CD14-positive monocyte (primary cell): ENCODE measurements around the gene OTULIN. TPM values are rescaled to one million over a fixed set of nuclear protein-coding genes. Genes with fewer than 3 reads are reported as not detected.

Experiments
- DNase-seq, 3 donors: peaks; one replicate each; pipeline ENCODE4 v3.0.0-alpha.2; 2011 to 2022
- H2AFZ ChIP-seq: 2 replicates; pipeline ENCODE4 v1.6.0; 2012; ENCODE audit warnings: mild to moderate bottlenecking, low read depth, low read length, inconsistent platforms; ENCODE audit not compliant: insufficient read depth, poor library complexity, severe bottlenecking
- H3K27ac ChIP-seq, 2 donors: 1 replicate in 1 of 2; 2 replicates in 1 of 2; pipeline ENCODE4 v1.5.1; 2012 to 2013; ENCODE audit warnings: low read length in 2 of 2, control low read depth in 1 of 2, inconsistent platforms in 1 of 2, low read depth in 1 of 2, mild to moderate bottlenecking in 1 of 2
- H3K27me3 ChIP-seq, 2 donors: one replicate each; pipeline versions ENCODE4 v1.6.0 to v1.6.1; 2011 to 2013; ENCODE audit warnings: low read length in 2 of 2; ENCODE audit not compliant: control insufficient read depth in 2 of 2, insufficient read depth in 2 of 2
- H3K36me3 ChIP-seq, 2 donors: replicated peaks in 1 of 2; 1 replicate in 1 of 2; 2 replicates in 1 of 2; pipeline versions ENCODE4 v1.5.1 to v1.6.1; 2012 to 2013; ENCODE audit warnings: low read length in 2 of 2, control low read depth in 1 of 2, inconsistent platforms in 1 of 2, mild to moderate bottlenecking in 1 of 2; ENCODE audit not compliant: insufficient read depth in 2 of 2, control insufficient read depth in 1 of 2
- H3K4me1 ChIP-seq, 2 donors: 1 replicate in 1 of 2; 2 replicates in 1 of 2; pipeline versions ENCODE4 v1.5.1 to v1.6.1; 2012 to 2013; ENCODE audit warnings: low read length in 2 of 2, control low read depth in 1 of 2, inconsistent platforms in 1 of 2, mild to moderate bottlenecking in 1 of 2, moderate library complexity in 1 of 2; ENCODE audit not compliant: insufficient read depth in 2 of 2, control insufficient read depth in 1 of 2
- H3K4me2 ChIP-seq: replicated peaks from 2 replicates; pipeline ENCODE3; 2012; ENCODE audit warnings: low read length, moderate library complexity, mild to moderate bottlenecking; ENCODE audit not compliant: poor library complexity, severe bottlenecking; ENCODE audit errors: extremely low read depth
- H3K4me3 ChIP-seq, 3 experiments: fragments of 200-600 bp in 1 of 3; sonication (generic) in 1 of 3; replicated peaks in 1 of 3; 1 replicate in 2 of 3; 2 replicates in 1 of 3; pipeline ENCODE4 v1.5.1; 2011 to 2013; ENCODE audit warnings: low read length in 3 of 3, mild to moderate bottlenecking in 3 of 3, control low read depth in 2 of 3, low read depth in 2 of 3, inconsistent platforms in 1 of 3, moderate library complexity in 1 of 3
- H3K79me2 ChIP-seq: 2 replicates; pipeline ENCODE4 v1.6.0; 2012; ENCODE audit warnings: mild to moderate bottlenecking, control low read depth, inconsistent platforms, low read length, moderate library complexity; ENCODE audit not compliant: insufficient read depth
- H3K9ac ChIP-seq: 2 replicates; pipeline ENCODE4 v1.6.0; 2017; ENCODE audit warnings: low read length, mild to moderate bottlenecking; ENCODE audit not compliant: insufficient read depth, poor library complexity, severe bottlenecking
- H3K9me3 ChIP-seq, 2 donors: replicated peaks in 1 of 2; 1 replicate in 1 of 2; 2 replicates in 1 of 2; pipeline versions ENCODE4 v1.5.1 to v1.6.1; 2012 to 2013; ENCODE audit warnings: low read length in 2 of 2, control low read depth in 1 of 2; ENCODE audit not compliant: control insufficient read depth in 1 of 2, insufficient read depth in 1 of 2
- H4K20me1 ChIP-seq: 2 replicates; pipeline ENCODE4 v1.6.0; 2012; ENCODE audit warnings: mild to moderate bottlenecking, low read length, control low read depth, moderate library complexity; ENCODE audit not compliant: insufficient read depth
- H3K27ac Mint-ChIP-seq, 7 donors: one replicate each; pipeline ENCODE4 v1.8.0; 2020; ENCODE audit warnings: mild to moderate bottlenecking in 7 of 7, mixed read lengths in 7 of 7, moderate library complexity in 6 of 7, inconsistent platforms in 2 of 7
- H3K27me3 Mint-ChIP-seq, 3 donors: one replicate each; pipeline ENCODE4 v1.8.0; 2021 to 2022; ENCODE audit warnings: low read depth in 3 of 3, mild to moderate bottlenecking in 3 of 3, mixed read lengths in 3 of 3, moderate library complexity in 3 of 3, inconsistent platforms in 1 of 3
- H3K36me3 Mint-ChIP-seq, 2 donors: one replicate each; pipeline ENCODE4 v1.8.0; 2020; ENCODE audit warnings: mixed read lengths in 2 of 2, inconsistent platforms in 1 of 2, mild to moderate bottlenecking in 1 of 2
- H3K4me1 Mint-ChIP-seq: one replicate; pipeline ENCODE4 v1.8.0; 2020; ENCODE audit warnings: mild to moderate bottlenecking, mixed read lengths
- H3K4me3 Mint-ChIP-seq, 2 donors: one replicate each; pipeline ENCODE4 v1.8.0; 2020; ENCODE audit warnings: mild to moderate bottlenecking in 2 of 2, mixed read lengths in 2 of 2, moderate library complexity in 1 of 2
- H3K9me3 Mint-ChIP-seq, 7 donors: one replicate each; pipeline ENCODE4 v1.8.0; 2020 to 2022; ENCODE audit warnings: mixed read lengths in 7 of 7, mild to moderate bottlenecking in 6 of 7, moderate library complexity in 6 of 7, inconsistent platforms in 2 of 7
- WGBS: methylation state at CpG from one replicate; pipeline ENCODE4 v1.1.5; 2013; ENCODE audit warnings: missing lambda C conversion rate; ENCODE audit not compliant: insufficient coverage; 5-methylcytosine and 5-hydroxymethylcytosine counted together
- intact Hi-C, 2 donors: fragments of 100-400 bp; cut with micrococcal nuclease; formaldehyde crosslinking; loops; one replicate each; pipeline versions ENCODE4 v1.15.0 to v1.15.1; 2023
- polyA plus RNA-seq, 3 donors: library from polyadenylated mRNA; depleted of rRNA in 1 of 3; unstranded in 2 of 3; stranded (reverse) in 1 of 3; fragments of 300-500 nt in 2 of 3; fragments of >200 nt in 1 of 3; fragmentation: Illumina TruSeq in 2 of 3; gene quantifications; 1 replicate in 2 of 3; 2 replicates in 1 of 3; pipeline ENCODE4 v1.2.3, GENCODE V29; 2012 to 2021
- TF ChIP-seq, protein P1 (sequence below): fragments of 200-600 bp; IDR thresholded peaks from one replicate; pipeline ENCODE4 v1.8.0; 2022; ENCODE audit warnings: antibody characterized with exemption, mild to moderate bottlenecking

Gene OTULIN
- polyA plus RNA-seq, 3 donors, result 13.7 to 14.2 (median 14.0) TPM

GRCh38 chr5:14635656-14636055, 28.9 kb upstream of the OTULIN start:
- 100% methylated on average over 2 of the region's 2 CpGs for WGBS

GRCh38 chr5:14640765-14641164, 23.8 kb upstream of the OTULIN start:
- DNase-seq, result no peak
- Histone ChIP-seq H3K4me1 (no peaks in the 10 kb centered on the region), H3K27ac (no peak overlapping the region), H3K27me3 (no peaks in the 10 kb centered on the region), H3K79me2 (no peaks in the 10 kb centered on the region), H3K4me3 (no peak overlapping the region), H3K36me3 (no peaks in the 10 kb centered on the region), H3K9ac (no peak overlapping the region), H3K9me3 (no peaks in the 10 kb centered on the region), H2AFZ (no peak overlapping the region), H3K4me2 (no peak overlapping the region), H4K20me1 (no peaks in the 10 kb centered on the region)
- Mint-ChIP-seq H3K27ac (no peak overlapping the region), H3K27me3 (peaks cover 5 to 10% (median 7%) of the 10 kb centered on the region in 3 donors), H3K36me3 (no peaks in the 10 kb centered on the region), H3K4me3 (no peak overlapping the region), H3K9me3 (peaks cover 0 to 3% (median 0%) of the 10 kb centered on the region in 7 donors), H3K4me1 (no peaks in the 10 kb centered on the region)
- intact Hi-C loops, result loop anchor here (10.0 kb wide), 2 partner anchors 646 to 656 kb away; no protein-coding TSS in a partner anchor
- TF ChIP-seq, protein P1, sequence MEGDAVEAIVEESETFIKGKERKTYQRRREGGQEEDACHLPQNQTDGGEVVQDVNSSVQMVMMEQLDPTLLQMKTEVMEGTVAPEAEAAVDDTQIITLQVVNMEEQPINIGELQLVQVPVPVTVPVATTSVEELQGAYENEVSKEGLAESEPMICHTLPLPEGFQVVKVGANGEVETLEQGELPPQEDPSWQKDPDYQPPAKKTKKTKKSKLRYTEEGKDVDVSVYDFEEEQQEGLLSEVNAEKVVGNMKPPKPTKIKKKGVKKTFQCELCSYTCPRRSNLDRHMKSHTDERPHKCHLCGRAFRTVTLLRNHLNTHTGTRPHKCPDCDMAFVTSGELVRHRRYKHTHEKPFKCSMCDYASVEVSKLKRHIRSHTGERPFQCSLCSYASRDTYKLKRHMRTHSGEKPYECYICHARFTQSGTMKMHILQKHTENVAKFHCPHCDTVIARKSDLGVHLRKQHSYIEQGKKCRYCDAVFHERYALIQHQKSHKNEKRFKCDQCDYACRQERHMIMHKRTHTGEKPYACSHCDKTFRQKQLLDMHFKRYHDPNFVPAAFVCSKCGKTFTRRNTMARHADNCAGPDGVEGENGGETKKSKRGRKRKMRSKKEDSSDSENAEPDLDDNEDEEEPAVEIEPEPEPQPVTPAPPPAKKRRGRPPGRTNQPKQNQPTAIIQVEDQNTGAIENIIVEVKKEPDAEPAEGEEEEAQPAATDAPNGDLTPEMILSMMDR, result no peak
- WGBS, result 95% methylated on average over 10 of the region's 10 CpGs

More at GRCh38 chr5:14635656-14636055, 28.9 kb upstream of the OTULIN start:
- H4K20me1 ChIP-seq, result no peaks in the 10 kb centered on the region
- no peak overlapping the region for H3K4me3 ChIP-seq
- Mint-ChIP-seq H3K4me3 (no peak overlapping the region), H3K9me3 (peaks cover 0 to 2% (median 0%) of the 10 kb centered on the region in 7 donors), H3K27me3 (peaks cover 4 to 8% (median 5%) of the 10 kb centered on the region in 3 donors), H3K36me3 (no peaks in the 10 kb centered on the region), H3K27ac (no peak overlapping the region), H3K4me1 (peaks cover 2% of the 10 kb centered on the region)
- intact Hi-C loops, result no loop called here
- no peak overlapping the region for H3K9ac ChIP-seq
- DNase-seq, result no peak
- H3K4me1 ChIP-seq, result peaks cover 2 to 3% of the 10 kb centered on the region in 2 donors
- TF ChIP-seq, protein P1, result no peak
- H3K4me2 ChIP-seq, result no peak overlapping the region
- H3K27me3 ChIP-seq, result no peaks in the 10 kb centered on the region
- no peaks in the 10 kb centered on the region for H3K36me3 ChIP-seq
- no peaks in the 10 kb centered on the region for H3K9me3 ChIP-seq
- no peak overlapping the region for H3K27ac ChIP-seq
- no peaks in the 10 kb centered on the region for H3K79me2 ChIP-seq
- no peak overlapping the region for H2AFZ ChIP-seq
